Astrocyte of the spinal cord (primary cell): Measurements from ENCODE around the gene TSPYL6.
"Not testable (repeated sequence)": the region's sequence is repeated elsewhere in the genome, so short reads cannot be mapped to it uniquely, and the experiment has no call there.

Experiments used
- DNase-seq: peaks from one replicate; pipeline ENCODE4 v3.0.0; 2011; ENCODE audit warnings: low read depth, low spot score
- H3K4me3 ChIP-seq: 2 replicates; pipeline ENCODE4 v1.5.1; 2011; ENCODE audit warnings: low read depth, mild to moderate bottlenecking, low read length, moderate library complexity
- in situ Hi-C: cut with HindIII; loops from 2 replicates; pipeline ENCODE4 v1.10.0; 2017; ENCODE audit warnings: low sequenced_read_pairs
- TF ChIP-seq, protein P1 (sequence below): IDR thresholded peaks from 2 replicates; pipeline ENCODE4 v1.5.1; 2012; ENCODE audit warnings: low read depth, mild to moderate bottlenecking, low read length, inconsistent platforms

Gene TSPYL6

DNA sequence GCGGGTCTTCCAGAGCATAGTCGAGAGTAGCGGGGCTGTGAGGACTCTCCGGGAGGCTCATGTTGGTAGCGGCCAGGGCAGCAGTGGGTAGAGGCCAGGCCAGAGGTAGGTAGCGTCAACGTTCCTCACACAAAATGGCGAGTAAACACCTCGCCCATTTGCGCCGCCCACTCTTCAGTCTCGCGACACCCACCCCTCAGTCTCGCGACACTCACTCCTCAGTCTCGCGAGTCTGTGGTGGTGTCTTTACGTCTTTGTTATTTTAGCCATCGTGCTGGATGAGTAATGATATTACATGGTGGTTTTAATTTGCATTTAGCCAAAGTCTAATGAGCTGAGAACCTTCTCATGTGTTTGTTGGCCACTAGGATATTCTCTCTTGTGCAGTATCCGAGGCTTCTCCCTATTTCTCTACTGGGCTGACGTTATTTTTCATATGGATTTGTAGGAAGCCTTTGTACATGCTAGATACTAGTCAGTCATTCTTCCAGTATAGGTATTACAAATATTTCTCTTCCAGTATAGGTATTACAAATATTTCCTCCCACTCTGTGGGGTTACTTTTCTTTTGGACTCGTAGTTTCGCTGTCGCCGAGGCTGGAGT is at the start of gene TSPYL6:
Gene TSPYL6 (minus strand): TSS at position 139 of the 604 bp plus-strand sequence. CDS start 78 bp downstream, at position 61.
- H3K4me3 ChIP-seq, result no peak within 1 kb of the TSS
- TF ChIP-seq, protein P1, sequence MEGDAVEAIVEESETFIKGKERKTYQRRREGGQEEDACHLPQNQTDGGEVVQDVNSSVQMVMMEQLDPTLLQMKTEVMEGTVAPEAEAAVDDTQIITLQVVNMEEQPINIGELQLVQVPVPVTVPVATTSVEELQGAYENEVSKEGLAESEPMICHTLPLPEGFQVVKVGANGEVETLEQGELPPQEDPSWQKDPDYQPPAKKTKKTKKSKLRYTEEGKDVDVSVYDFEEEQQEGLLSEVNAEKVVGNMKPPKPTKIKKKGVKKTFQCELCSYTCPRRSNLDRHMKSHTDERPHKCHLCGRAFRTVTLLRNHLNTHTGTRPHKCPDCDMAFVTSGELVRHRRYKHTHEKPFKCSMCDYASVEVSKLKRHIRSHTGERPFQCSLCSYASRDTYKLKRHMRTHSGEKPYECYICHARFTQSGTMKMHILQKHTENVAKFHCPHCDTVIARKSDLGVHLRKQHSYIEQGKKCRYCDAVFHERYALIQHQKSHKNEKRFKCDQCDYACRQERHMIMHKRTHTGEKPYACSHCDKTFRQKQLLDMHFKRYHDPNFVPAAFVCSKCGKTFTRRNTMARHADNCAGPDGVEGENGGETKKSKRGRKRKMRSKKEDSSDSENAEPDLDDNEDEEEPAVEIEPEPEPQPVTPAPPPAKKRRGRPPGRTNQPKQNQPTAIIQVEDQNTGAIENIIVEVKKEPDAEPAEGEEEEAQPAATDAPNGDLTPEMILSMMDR, result no peak
- DNase-seq, result no peak
- in situ Hi-C loops, result no loop called here

DNA sequence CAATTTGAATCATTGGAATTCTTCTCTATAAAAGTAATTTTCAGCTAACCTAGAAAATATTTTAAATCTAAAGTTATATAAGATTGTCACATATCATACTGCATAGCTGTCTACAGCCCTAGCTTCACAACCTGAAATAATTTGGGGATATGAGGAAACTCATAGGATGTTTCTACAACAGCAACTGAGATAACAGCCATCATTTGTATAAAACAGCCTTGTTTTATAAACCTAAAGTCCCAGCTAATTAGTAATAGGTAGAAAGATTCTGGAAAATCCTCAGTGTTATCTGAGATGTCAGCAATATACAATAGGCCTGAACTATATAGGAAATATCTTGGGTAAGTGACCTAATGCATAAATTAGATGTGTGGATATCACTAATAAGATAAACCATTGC is 47.6 kb upstream of the TSPYL6 start:
- DNase-seq, result no peak
- TF ChIP-seq, protein P1, result no peak
- H3K4me3 ChIP-seq, result no peak overlapping the region
- in situ Hi-C loops, result no loop called here

DNA sequence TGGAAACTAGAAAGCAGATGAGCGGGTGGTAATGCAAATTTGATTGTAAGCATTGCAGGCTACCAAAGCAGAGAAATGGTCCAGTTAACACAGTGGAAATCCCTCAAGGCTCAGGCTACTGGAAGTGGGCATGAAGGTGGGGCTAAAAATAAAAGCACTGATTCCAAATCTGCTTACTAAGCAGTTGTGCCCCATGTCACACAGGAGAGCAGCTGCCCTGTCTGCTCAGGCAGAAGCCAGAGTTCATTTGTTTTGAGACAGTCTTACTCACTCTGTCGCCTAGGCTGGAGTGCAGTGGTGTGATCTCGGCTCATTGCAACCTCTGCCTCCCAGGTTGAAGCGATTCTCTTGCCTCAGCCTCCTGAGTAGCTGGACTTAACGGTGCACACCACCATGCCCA is 42.5 kb upstream of the TSPYL6 start:
- in situ Hi-C loops, result no loop called here
- no peak overlapping the region for H3K4me3 ChIP-seq
- DNase-seq, result no peak
- TF ChIP-seq, protein P1, result no peak

DNA sequence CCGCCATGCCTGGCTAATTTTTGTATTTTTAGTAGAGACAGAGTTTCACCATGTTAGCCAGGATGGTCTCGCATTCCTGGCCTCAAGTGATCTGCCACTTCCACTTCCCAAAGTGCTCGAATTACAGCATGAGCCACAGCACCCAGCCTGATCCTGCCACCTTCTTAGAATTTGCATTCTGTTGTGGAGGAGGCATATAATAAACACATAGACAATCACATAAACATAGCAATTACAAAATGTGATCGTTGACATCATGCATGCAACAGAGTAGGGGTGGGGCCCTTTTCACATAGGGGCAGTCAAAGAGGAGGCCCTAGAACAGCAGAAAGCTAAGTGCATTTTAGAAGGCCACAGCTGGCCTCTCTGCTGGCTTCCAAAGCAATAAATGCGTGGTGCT is 39.9 kb upstream of the TSPYL6 start:
- TF ChIP-seq, protein P1, result no peak
- H3K4me3 ChIP-seq, result no peak overlapping the region
- no peak for DNase-seq
- in situ Hi-C loops, result no loop called here

DNA sequence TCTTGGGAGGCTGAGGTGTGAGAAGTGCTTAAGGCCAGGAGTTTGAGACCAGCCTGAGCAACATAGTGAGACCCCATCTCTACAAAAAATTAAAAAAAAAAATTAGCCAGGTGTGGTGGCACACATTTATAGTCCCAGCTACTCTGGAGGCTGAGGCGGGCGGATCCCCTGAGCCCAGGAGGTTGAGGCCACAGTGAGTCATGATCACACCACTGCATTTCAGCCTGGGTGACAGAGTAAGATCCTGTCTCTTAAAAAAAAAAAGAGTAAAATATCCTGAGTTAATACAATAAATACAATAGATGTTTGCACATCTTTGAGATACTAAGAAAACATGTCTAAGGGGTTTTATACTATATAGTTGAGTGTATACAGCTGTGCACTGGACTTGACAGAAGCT is 38.6 kb upstream of the TSPYL6 start:
- H3K4me3 ChIP-seq, DNase-seq, in situ Hi-C loops: not testable (repeated sequence)

DNA sequence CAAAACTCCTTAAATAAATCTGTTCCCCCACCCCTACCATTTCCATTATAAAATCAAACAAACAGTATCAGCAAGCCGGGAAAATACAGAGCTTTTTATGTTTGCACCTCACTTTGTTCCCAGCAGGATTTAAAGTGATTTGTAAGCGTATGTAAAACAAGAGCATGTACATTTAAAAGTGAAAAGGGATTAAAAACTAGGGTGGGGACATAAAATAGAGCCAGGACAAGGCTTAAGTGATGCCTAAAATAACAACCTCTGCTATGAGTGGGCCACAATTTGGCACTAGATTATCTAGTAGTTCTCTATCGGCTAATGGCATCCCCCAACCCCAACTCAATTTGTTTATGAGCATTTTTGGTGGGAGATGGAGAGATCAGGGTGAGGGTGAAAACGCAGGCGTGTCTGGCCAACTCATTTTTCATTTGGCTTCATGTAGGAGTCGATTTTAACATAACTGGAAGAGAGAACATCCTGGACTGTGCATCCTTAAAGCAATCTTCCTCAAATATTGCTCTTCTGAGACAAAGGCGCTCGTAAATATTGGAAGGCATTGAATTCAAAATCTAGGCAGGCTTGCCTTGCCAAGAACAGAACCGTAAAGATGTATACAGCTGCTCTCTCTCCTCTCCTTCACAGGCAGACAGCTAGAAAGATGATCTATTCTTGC is 34.5 kb upstream of the TSPYL6 start:
- TF ChIP-seq, protein P1, result no peak
- in situ Hi-C loops, result no loop called here
- H3K4me3 ChIP-seq, result no peak overlapping the region
- no peak for DNase-seq

DNA sequence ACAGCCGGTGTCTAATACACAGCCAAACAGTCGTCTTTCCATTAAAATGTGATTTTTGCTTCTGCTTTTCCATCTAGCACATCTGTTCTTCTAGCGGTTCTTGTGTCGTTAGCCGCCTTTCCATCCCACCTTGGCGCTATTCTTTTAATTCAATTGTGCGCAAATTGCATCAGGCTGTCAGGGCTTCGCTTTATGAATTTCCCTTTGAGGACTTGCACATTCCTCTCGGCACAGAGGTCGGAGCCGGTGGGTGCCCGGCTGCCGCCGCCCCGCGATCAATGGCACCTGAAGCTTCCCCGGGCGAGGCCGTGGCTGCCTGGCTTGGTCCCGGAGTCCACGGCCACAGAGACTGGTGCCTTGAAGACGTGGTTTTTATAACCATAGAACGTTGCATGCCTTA is 33.9 kb upstream of the TSPYL6 start:
- in situ Hi-C loops, result no loop called here
- no peak for DNase-seq
- TF ChIP-seq, protein P1, result no peak
- no peak overlapping the region for H3K4me3 ChIP-seq
